Measurements from ENCODE around the gene CCDC187.

The CCDC187 gene

DNA sequence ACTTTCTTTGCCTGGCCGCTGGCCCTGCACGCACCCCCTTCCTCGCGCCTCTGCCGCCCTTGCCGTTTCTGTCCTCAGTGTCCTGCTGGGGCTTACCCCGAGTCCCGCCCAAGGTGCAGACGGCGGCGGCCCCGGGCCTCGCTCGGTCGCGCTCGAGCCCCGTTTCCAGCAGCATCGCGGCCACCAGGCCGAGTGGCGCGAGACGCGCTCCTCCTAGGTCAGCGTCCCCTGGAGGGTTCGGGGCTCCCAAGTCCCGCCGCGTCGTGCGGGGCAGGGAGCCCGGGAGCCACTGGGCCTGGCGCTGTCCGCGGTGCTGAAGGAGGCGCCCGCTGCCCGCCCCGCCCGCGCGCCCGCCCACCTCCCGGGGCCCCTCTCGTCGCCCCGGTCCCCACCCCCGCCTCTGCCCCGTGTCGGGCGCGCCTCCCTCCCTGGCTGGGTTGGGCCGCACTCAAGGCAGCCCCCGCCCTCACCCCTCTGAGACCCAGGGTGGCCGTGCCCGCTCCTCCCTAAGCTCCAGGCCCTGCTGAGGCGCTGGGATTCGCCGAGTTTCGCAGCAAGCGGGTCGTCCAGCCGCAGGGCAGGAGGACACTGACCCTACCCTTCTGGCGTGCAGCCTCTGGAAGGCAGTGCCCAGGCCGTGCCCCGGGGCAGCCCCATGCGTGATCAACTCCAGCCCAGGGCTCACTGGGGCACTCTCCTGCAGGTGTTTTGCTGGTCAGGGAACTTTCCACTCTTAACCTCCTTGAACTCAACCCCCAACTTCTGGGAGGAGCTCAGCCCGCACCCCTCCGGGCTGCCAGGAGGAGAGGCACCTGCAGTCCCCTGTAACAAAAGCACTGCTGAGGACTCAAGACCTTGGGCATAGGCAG, 98.8 kb downstream of the CCDC187 start, which contains the start of gene LHX3:
Gene LHX3, minus strand, starts transcription at position 291 of the 869 bp plus-strand sequence. Its CDS starts 116 bp downstream, at position 175.
- no peak for DNase-seq (ENCODE audit: low read depth)

DNA sequence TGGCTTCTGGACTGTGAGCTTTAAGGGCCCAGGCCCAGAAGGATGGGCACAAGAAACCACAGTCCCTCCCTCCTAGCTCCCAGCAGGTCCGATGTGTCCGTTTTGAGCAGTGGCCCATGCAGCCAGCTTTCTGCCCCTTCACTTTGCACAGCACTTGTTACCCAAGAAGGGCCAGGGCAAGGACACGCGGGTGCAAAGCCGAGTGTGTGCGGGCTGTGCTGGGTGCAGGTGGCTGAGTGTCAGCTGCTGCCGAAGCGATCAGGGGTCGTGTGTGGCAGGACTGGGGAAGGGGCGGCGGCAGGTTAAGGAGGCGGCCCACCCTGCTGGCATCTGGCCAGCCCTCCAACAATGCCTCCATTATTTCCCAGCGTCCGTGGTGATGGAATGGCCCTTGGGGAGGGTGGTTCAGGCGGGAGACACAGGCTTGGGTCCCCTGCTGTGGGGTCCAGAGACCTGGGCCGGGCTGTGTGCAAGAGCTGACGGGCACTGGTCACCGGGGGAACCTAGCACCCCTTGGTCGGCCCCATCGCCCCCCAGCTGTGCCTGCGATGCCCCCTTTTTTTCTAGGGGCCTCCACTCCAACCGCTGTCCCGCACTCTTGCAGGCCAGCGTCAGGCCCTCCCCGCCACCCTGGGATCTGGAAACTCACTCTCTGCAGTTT, 99.6 kb downstream of the CCDC187 start:
- no peak for DNase-seq (ENCODE audit: low read depth)

DNA sequence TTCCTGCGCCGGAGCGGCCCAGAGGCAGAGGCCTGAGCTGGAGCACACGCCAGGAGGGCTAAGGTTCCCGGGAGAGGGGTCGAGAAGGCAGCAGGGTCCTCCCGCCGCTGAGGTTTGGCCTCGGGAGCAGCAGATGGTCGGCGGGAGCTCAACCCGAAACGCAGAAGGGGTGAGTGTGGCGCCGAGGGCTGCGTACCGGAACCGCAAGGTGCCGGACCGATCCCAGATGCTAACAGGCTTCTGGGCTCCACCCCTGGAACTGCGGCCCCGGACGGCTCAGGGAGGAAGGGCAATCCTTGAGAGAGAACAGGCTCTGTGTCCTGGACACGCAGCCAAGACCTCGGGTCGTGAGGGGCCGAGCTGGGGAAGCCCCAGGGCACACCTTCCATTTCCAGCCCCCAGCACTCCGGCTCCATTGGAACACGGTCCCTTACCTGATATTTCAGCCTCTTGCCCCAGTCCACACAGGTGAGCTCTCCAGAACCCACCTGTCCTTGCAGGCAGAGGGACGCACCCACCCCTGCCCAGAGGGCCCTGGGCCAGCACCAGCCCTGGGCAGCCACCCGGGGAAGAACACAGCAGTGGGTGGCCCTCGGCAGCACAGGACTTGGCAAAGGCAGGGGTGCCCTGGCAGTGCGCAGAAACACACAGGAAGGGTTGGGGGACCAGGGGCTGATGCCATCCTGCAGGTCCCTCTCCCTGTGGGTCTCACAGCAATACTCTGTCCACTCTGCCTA, 100.3 kb downstream of the CCDC187 start:
- no peak for DNase-seq (ENCODE audit: low read depth)

DNA sequence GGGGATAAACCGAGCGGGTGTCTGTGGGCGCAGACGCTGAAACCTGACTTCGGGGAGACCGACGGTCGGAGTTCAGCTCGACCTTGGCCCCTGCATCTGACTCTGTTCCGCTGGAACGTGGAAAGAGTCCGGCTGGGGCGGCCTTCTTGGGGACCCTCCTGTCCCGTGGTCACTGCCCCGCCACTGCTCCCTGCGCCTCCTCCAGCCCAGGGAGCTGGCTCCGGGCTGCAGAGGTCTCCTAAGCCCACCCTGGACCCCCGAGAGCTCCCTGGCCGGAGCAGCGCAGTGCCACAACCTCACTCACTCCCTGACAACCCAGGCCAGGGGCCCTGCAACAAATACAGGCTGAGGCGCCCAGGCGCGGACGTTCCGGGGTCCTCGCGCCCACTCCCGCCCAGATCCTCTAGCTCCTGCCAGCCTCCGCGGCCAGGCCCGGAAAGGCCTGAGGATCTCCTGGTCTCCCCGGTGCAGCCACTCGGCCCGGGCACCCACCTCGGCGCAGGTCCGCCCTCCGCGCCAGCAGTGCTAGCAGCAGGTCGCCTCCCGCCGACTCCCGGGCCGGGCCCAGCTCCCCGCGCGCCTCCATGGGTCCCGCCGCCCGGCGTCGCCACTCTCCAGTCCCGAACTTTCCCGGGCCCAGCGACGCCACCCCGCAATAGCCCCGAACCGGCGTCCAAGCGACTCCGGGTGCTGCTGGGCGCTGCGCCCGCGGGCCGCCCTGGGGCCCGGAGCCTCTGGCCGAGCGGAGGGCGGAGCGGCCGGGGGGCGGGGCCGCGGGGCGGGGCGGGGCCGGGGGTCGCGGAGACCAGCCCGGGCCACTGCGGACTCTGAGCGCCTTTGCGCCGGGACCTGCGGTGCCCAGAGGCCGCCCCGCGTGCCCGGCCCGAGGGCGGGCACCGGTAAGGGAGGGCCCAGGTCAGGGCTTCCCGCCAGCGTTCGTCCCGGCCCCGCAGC, 101.2 kb downstream of the CCDC187 start:
- DNase-seq (ENCODE audit: low read depth), result no peak

DNA sequence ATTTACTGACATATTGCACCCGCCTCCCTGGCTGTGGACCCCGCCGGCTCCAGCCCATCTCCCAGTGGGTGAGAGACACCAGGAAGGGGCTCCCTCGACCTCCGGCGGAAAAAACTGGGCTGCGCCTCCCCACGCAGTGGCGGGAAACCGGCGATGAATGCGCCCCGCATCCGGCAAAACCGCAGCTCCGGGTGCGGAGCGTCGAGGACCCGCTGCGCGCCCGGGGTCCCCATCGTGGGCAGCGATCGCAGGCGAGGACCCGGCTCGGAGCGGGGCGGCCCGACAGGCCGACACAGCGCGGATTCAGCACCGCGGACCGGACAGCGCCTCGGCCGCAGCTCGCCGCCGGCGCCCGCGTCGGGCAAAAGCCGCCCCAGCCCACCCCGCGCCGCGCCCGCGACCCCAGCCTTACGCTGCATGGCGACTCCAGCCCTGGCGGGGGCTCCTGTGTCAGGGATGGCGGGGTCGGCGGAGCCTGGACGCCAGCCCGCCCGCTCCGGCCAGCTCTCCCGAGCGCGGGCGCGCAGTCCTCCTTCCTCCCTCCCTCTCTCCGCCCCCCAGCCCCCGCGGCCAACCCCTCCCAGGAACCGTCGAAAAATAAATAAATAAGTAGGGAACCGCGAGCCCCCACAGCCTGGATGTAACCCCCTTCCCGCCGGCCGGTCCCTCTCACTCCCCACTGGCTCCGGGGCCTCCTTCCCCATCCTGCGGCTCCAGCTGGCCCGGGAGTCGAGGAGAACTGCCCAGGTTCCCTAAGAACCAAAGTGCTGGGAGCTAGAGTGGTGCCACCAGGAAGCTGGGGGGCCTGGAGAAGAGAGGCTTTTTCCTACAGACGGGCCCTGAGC, 102.1 kb downstream of the CCDC187 start:
- DNase-seq (ENCODE audit: low read depth), result no peak

DNA sequence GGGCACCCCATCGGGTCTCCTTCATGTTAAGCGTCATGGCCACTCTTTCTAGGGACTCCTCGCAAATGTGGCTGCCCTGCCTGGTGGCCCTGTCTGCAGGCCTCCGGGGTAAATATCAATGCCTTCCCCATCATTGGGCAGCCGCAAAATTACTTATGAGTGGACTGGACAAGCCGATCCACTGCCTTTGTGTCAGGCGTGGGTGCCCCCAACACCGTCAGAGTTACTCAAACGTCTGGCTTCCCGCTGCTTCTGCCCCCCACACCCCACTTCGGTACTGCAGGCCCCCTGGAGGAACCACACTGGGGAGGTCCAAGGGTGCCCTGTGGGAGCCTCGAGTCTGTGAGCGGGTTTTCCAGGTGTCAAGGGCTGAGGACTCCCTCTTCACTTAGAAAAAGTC, 102.7 kb downstream of the CCDC187 start:
- DNase-seq (ENCODE audit: low read depth), result no peak

DNA sequence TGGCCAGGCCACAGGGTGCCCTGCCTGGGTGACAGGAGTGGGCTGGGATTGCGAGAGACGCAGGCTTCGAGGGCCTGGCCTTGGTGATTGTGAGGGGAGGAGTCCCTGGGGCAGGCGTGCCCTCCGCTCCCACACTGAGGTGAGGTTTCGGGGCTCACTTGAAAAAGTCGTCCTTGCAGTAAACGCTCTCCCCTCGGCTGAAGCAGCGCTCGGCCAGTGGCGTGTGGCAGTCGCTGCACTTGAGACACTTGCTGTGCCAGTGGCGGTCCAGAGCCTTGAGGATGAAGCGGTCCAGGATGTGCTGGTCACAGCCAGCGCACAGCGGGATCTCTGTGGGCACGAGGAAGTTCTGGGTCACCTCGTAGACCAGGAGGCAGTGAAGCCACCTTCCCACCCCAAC, 103.5 kb downstream of the CCDC187 start:
- no peak for DNase-seq (ENCODE audit: low read depth)
